ENCODE results near the gene KRT84.
A peak's percentile ranks its signal among the peaks of the same experiment; 100 is the strongest.
"Not testable (repeated sequence)": the region's sequence is repeated elsewhere in the genome, so short reads cannot be mapped to it uniquely, and the experiment has no call there.

The KRT84 gene

DNA sequence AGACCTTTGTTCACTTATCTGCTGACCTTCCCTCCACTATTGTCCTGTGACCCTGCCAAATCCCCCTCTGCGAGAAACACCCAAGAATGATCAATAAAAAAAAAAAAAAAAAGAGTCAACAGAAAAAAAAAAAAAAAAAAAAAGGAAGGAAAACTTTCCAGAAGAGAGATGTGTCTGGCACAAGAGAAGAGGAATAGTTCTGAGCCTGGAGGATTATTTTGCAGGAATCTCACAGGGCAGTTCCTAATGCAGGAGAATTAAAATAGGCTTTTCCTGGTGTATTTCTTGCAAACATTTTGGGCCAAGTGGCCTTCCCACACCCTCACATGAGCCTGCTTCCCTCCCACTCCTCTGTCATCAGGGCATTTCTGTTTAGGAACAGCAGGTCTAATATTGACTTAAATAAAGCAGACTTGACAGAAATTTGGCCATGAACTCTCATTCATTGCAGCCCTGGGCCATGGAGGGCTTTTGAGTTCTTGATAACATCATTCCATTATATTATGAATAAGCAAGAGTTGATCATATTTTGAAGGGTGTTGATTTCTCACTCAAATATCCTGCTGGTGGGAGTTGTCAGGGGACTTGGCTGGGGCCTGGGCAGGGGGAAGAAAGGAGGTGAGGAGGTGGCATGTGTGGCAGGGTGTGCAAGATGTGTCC is 25.3 kb upstream of the KRT84 start:
- not testable (repeated sequence) for DNase-seq

DNA sequence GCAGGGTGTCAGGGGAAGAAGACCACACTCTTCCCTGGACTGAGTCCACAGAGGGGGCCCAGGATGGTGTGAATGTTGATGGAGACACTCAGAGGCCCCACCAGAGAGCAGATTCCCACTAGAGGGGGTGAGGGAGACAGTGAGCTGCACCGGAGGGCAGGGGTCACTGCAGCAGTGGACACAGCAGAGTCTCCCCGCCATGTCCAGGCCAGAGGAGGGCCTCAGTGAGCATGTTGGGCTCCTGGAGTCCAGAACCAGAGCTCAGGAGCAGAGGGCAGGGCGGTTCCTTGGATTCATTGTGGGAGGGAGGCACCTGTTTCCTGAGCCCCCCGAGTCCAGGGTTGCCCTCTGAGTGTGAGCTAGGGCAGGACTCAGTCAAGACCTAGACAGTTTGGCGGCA is 22.5 kb upstream of the KRT84 start:
- no peak for DNase-seq

DNA sequence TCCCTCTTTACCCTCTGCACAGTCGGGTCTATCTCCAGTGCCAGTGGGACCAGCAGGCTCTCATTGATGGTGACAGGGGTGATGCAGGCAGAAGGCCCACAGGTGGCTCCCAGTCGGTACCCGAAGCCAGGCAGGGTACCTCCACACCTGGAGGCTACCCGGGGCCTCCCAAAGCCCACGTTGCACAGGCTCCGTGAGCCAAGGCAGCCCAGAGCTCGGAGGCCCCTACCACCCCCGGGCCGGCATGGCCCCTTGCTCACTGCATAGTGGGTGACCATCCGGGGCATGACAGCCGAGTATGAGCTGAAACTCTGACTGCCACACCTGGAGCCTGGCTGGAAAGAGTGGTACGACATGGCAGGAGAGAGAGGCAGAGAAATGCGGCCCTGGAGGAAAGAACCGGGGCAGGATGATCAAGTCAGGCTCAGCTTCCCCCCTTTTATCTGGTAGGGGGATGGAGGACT is 20.5 kb upstream of the KRT84 start, which contains the start of gene KRT82:
Gene KRT82, minus strand, starts transcription at position 414 of the 464 bp plus-strand sequence. Its CDS starts 58 bp downstream, at position 356.
- no peak for DNase-seq

DNA sequence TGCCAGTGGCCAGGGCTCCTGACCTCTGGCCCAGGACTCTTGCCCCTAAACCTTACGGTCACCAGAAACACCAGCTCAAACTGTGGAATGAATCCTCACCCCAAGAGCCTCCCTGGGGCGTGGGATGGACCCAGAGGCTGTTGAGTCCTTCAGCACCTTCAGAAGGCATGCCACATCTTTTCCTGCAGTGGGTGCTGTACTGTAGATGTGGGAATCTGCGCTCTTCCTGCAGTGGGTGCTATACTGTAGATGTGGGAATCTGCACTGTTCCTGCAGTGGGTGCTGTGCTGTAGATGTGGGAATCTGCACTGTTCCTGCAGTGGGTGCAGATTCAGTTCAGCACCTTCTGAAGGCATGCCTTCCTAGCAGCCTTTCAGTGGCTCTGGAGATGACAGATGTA is 19.5 kb upstream of the KRT84 start:
- no peak for DNase-seq

DNA sequence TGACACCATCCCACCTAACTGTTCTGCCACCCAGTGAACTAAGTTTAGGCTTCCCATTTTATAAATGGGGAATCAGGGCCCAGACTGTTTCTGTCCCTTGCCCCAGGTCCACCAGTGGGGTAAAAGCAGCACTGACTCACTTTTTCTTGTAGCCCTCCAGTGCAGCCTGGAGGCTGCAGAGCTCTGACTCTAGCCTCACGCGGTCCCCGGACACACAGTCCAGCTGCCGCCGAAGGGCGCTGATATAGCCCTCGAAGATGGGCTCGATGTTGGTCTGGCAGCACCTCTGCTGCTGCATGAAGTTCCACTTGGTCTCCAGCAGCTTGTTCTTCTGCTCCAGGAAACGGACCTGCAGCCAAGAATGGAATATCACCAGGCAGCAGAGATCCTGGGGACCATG is 18.1 kb upstream of the KRT84 start:
- DNase-seq: no peak

DNA sequence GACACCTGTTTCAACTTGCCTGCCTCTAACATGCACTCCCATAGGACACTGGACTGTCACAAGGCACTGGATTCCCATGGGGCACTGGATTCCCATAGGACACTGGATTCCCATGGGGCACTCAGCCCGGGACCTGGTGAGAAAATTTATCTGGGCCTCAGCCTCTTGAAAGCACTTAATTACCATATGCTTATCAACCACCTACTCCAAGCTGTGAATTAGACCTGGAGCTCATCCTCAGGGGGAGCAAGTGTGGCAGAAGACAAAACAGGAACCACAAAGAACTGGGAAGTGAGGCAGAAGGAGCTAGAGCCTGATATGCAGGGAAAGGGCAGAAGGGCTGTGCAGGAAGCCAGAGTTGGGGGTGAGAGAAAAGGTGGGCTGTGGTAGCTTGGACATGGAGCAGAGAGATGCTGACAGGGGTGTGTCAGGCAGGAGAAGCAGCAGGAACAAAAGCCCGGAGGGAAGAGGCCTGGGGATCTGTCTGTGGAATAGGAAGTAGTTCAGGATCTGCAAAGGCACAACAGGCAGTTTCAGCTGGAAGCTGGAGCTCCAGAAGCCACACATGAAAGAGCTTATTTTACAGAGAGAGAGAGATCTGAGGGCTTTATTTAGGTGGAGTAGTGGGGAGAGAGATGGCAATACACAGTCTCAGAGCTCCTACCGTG is 17.6 kb upstream of the KRT84 start:
- no peak for DNase-seq

DNA sequence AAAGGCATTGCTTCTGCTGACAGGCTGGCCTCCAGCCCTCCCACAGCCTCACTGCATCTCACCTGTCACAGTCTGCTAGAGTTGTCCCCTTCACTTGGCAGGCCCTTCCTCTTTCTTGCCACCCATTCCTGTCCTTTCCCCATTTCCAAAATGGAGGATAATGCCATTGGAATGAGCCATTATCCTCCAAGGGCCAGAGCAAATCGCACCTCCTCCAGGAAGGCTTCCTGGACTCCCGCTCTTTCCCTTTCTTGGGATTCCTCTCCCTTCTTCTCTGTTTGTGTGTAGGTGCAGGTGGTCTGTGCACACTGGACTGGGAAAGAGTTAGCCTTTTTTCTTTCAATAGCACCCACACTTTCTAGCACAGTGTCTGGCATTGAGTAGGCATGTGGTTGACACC is 16.9 kb upstream of the KRT84 start:
- DNase-seq: no peak

DNA sequence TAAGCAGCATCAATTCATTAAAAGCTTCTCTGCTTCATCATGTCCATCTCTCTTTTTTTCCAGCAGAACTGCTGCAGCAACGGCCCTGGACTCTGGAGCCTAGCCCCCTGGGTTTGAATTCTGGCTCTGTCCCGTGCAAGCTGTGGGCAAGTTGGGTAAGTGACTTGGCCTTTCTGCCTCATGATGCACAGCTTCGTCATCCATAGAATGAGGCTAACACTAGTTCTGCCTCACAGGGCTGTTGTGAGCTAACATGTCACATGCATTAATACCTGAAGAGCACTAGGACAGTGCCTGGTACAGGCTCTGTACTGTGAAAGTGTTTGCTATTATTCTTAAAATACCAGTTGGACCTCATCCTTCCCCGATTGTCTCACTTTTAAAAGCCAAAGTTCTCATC is 16.5 kb upstream of the KRT84 start:
- DNase-seq: no peak

DNA sequence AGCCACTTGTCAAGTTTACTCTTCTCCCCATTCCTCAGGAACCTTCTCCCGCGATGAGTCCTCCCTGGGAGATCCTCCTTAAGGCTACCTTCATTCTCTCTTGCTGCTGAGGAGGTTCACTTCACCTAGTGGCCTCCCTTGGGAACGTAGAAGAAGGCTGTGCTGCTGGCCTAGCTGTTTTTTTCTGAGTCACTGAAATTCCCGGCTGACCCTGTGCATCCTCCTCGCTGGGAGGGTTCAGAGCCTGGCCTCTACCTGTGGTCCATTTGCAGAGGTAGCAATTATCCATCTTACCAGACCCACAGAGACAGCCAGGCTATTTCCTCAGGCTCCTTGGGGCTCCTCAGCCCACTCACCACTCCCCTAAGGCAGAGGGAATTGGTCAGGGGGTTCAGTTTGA is 16.1 kb upstream of the KRT84 start:
- DNase-seq: no peak

DNA sequence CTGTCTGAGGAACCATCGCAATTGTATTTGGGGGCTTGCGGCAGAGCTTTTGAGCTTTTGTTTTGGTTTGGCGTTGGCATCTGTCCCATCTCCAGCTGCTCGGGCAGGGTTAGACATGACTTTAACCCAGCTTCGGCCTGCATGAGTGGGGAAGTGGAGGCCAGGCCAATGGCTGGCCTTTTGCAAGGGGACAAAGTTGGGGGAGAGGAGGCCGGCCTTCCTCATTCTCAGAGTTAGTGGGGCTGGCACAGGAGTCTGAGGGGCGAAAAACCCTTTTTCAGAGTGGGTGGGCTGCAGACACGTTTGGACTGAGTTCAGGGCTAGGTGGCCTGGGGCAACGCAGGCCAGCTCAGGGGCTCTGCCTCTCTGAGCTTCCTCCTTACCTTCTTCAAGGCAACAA is 15.5 kb upstream of the KRT84 start:
- DNase-seq: no peak

DNA sequence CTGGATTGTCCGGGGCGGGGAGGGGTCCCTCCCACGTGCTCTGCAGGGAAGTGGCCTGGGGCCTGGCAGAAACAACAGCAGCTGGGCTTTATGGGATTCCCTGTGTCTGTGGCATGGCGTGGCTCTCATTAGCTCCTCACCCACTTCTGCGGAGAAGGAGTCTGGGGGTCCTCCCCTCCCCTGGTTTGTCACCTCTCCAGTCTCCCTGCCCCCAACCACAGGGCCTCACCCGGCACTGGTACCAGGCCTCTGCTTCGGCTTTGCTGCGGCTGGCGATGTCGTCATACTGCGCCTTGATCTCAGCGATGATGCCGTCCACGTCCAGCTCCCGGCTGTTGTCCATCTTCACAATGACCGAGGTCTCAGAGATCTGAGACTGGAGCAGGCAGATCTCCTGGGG is 14.3 kb upstream of the KRT84 start:
- no peak for DNase-seq

DNA sequence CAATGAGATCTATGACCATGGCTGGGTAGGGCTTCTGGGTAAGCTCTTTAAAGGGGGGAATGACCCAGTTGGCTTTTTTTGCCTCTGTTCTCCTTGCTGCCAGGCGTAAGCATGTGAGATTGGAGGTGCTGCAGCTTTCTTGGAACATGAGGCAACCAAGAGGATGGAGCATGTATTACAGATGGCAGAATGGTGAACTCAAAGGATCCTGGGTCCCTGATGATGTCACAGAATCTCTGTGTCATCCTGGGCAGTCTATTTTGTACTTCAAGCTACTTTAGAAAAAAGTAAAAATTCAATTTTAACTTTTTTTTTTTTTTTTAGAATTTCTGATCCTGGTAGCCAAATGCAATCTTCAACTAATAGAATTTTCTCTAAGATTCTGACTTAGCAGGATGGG is 12.7 kb upstream of the KRT84 start:
- DNase-seq: no peak

DNA sequence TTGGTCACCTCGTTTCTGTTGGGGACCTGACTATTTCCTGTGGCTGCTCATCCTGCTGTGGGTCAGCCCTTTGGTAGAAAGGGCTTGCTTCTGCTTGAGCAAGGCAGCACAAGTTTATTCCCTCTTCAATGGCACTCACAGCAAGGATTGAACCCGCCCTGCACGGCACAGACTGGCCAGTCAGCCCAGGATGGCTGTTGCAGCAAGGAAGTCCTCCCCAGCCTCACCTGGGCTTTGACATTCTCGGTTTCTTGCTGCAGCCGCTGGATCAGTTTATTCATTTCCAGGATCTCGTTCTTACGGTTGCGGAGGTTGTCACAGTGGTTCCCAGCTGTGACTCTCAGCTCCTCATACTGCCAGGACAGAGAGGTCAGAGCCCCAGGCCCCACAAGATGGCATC is 11.2 kb upstream of the KRT84 start:
- DNase-seq: no peak

DNA sequence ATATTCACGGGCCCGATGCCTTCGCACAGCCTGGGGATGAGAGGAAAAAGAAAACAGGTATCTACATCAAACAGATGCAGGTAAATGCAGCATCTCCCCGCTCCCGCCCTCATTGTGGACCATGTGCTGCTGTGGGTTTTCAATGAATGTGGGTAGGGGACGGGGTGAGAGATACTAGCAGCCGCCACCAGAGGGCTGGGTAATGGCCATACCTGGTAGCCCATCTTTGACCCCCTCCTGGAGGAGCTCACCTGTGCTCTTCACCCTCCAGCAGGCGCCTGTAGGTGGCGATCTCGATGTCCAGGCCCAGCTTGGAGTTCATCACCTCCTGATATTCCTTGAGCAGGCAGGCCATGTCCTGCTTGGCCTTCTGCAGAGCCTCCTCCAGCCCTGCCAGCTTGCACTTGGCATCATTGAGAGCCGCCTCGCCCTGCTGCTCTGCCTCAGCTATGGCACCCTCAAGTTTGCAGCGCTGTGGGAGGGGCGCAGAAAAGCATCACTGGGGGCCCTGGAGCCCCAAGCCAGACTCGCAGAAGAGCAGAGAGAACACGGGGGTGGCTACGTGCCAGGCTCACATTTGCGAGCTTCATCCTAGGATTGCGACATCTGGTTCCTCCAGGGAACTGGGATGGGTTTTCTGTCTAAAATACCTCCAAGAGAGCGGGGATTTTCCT is 10.4 kb upstream of the KRT84 start:
- DNase-seq: peak; percentile 25

DNA sequence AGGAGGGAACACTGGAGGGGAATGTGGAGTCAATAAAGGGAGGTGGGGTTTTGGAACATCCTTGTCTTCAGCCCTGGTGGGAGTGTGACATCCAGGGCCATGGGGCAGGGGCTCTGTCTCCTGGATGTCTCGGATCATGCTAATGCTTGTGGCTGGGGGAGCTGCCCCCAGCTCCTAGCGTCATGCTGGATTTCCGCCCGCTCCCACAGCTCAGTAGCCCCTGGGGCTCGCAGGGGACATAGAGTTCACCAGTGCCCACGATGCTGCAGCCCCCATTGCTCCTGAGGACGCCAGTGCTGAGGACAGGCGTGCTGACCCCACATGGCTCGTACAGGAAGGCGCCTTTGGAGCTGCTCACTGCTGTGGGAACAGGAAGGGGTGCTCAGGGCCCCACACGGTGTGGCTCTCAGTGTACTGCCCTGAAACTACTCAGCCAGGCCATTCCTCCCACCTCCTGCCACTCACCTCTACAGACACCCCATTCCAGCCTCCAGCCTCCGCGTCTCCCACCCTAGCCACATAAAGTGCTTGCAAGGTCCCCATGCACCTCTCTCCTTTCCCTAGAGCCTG is 9.5 kb upstream of the KRT84 start:
- no peak for DNase-seq

DNA sequence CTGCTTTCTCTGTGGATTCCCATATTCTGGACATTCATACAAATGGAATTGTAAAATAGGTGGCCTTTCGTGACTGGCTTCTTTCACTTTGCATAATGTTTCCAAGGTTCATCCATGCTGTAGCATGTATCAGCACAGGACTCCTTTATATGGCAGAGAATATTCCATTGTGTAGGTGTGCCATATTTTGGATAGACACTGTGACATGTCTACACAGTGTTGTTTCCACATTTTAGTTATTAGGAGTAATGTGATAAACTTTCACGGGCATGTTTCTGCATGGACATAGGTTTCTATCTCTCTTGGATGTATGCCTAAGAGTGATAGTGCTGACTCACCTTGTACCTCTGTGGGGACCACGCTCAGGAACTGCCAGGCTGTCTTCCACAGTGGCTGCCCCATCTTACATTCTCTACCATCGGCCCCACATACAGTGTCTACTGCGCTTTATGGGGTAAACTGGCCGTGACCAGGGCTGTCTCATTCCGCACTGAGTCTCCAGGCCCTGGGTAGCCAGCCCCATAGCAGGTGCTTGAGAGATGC is 7.1 kb upstream of the KRT84 start:
- no peak for DNase-seq

DNA sequence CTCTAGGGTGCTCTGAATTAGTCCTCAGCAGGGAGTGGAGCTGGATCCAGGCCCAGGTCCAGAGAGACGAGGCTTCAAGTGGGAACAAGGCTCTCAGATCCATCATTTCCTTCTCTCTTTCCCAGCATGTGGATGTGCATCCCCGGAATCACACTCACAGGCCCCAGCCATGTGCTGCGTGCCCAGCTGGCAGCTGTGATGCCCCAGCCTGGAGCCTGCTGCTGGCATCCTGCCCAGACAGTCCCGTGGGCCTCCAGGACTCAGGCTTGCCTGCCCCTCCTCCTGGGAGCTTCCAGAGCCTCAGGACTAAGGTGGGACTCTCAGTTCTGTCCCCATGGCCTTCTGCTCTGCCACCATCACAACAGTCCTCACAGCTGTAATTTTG is 6.2 kb upstream of the KRT84 start:
- DNase-seq: no peak

DNA sequence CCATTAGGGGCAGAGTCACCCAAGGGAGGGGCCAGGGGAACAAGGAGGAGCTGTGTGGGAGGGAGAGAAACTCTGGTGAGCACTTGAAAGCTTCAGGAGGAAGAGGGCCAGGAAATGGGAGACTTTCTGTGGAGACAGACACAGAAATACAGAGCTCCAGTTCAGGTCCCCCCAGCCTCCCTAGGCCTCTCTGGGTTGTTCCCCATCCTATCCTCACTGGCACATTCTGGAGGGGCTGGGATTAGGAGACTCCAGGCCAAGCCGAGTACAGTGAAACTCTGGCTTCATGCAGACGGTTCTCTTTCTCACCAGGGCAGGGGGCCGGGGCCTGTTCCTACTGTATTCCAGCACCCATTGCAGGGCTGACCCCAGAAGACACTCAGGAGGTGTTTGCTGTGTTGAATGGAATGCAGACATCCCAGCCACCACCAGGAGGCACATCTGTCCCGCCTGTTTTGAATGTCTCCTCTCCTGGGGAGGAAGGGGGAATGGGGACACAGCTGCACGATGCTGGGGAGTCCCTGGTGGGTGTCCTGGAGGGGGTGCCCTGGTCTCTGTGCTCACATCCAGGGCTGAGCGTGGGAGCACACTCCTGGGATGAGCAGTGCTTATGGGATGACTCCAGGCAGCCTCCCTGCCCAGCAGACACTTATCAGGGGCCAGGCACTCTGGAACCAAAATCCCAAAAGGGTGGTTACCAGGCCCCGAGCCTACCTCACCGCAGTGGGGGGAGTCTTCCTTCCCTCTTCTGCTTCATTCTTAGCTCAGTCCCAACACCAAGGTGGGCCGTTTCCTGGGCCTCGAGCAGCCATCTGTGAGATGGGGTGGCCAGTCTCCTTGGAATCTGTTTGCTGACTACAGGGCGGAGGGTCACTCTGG is 5.5 kb upstream of the KRT84 start:
- DNase-seq: peak; percentile 23 to 24

DNA sequence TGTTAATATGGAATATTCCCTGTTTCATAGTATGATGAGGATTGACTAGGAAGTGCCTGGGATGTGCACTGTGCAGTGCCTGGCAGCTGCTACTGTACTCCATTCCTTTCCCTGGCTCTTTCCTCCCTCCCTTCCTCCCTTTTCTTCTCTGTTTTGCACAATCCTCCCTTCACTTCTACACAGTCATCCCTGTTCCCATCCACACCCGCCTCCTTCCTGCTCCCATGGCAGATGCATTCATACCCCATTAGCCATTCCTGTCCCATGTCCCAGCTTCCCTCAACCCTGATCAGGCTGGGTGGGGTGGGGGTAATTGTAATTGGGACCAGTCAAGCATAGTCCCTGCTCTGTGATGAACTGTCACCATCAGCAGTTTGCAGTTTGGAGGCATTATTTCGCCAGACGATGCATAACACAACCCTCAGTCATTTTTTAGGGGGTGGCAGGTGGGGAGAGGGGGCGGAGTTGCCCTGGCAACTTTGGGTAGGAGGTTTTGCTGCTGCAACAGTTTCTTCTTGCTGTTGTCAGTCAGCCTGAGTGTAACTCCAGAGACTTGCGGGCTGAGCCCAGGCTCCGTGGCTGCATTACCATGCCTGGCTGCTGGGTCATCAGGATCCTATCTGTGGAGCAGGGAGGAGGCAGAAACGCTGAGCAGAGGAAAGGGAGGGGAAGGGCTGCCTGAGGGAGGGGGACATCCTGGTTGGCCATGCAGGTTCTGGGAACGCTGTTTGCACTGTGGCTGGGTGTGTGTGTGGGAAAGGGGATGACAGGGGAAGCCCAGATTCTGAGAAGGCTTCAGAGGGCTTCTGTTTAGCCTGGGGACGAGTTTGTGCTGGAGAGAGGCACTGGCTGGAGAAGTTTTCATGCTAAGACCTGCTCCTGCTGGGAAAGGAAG is 4.1 kb upstream of the KRT84 start:
- no peak for DNase-seq

DNA sequence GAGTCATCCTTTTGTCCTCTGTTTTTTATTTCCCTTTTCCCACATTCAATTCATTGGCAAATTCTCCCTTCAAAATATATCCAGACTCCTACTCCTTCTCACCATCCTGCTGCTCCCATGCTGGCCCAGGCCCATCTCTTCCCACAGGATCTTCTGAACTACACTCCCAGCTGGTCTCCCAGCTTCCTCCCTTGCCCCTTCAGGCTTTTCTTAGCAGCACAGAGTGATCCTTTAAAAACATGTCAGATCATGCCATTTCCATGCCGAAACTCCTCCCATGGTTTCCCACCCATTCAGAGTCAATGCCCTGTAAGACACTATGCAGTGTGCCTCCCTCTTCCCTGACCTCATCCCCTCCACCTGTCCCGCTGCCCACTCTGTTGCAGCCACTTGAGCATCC is 2.4 kb upstream of the KRT84 start:
- DNase-seq: no peak

DNA sequence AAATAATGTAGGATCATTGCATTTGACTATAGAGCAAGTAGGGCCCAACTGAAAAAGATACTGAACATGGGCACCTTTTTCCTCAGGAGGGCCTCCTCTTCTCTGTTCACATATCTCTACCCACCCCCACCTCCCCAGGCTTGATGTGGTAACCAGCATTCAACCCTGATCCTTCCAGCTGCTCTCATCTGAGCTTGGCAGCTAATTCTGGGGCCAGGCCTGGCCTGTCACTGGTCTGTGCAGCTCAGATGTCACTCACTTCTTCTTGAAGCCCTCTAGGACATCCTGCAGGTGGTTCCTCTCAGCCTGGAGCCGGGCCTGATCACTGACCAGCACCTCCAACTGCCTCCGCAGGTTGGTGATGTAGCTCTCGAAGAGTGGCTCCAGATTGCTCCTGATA is 2.1 kb downstream of the KRT84 start:
- no peak for DNase-seq

DNA sequence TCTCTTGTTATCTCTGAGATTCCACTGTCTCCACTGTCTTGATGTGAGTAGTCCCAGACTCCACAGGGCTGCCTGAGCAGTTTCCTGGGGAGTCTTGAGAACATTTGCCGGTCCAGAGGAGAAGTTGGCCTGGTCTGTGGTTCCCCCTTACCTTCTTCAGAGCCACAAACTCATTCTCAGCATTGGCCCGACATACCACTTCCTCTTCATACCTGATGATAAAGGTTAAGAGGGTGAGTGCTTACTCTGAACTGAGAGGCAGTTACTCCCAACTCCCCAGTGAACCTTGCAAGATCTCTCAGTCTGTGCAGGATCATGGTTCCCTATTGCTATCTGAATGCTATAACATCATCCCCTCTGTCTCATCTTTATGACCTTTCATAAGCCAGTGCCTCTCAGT is 2.6 kb downstream of the KRT84 start:
- DNase-seq: no peak

Measured in activated T-cell treated with anti-CD3 and anti-CD28 coated beads, Interleukin-2, amount 50 U/mL, for 48 hours (primary cell).